NCI-H2107 (cell line): ENCODE results near the gene MUC3A.

Experiments used
- DNase-seq: peaks from one replicate; lab custom pipeline; 2025; lab: John Stamatoyannopoulos, UW

MUC3A gene

GRCh38 chr7:100944138-100944537 lies 5.2 kb upstream of the MUC3A start:
- no peak for DNase-seq

- no peak for DNase-seq
Measured at GRCh38 chr7:100946111-100946510, 3.2 kb upstream of the MUC3A start.

- no peak for DNase-seq
Measured at GRCh38 chr7:100946766-100947365, 2.5 kb upstream of the MUC3A start.

- DNase-seq = no peak
Measured at GRCh38 chr7:100947792-100948191, 1.5 kb upstream of the MUC3A start.

DNA sequence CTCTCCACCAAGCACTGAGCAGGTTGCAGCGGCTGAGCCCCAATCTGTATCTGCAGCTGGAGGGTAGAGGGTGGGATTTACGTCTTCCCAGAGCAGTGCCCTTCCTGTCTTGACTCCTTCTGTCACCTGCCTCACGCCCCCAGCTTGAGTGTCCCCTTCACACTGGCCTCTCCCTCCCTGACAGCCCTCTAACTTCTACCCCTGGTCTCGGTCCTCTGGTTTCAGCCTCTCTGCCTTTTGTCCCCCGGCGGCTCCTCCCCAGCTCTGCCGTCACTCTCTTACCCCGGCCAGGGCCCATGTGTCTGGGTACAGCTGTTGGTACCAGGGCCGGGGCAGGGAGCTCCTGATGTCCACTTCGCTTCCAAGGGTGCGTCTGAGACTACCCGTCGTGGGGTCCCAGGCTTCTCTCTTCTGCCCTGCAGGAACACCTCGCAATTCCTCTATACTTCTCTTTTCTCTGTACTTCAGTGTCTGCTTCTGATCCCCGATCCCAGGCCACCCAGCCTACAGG lies 654 bp downstream of the MUC3A start:
- no peak for DNase-seq

DNA sequence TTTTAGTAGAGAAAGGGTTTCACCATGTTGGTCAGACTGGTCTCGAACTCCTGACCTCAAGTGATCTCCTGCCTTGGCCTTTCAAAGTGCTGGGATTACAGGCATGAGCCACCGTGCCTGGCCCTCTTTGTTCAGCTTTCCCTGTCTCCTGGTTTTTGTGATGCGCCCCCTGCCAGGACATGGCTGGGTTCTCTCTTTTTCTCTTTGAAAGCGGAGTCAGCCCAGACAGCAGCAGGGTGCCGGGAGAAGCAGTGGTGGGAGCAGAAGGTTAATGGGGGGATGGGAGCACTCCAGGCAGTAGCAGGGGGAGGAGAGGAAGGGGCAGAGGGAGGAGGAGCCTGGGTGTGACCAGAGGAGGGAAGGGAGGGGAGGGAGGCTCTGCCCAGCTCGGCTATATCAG lies 1.8 kb downstream of the MUC3A start:
- no peak for DNase-seq

DNA sequence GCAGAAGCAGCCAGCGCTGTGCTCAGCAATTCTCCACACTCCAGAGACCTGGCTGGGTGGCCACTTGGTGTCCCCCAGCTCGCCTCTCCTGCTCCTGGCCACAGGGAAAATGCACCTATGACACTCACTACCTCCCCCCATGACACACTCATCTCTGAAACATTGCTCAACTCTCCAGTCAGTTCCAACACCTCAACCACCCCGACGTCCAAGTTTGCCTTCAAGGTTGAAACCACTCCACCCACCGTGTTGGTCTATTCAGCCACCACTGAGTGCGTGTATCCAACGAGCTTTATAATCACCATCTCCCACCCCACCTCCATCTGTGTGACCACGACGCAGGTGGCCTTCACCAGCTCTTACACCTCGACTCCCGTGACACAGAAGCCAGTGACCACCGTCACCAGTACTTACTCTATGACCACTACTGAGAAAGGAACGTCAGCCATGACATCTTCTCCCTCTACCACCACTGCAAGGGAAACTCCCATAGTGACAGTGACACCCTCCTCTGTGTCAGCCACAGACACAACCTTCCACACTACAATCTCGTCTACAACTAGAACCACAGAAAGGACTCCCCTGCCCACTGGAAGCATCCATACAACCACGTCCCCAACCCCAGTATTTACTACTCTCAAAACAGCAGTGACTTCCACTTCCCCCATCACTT lies 2.7 kb downstream of the MUC3A start:
- DNase-seq = no peak

GRCh38 chr7:100952641-100953040 lies 3.3 kb downstream of the MUC3A start:
- DNase-seq = no peak

DNA sequence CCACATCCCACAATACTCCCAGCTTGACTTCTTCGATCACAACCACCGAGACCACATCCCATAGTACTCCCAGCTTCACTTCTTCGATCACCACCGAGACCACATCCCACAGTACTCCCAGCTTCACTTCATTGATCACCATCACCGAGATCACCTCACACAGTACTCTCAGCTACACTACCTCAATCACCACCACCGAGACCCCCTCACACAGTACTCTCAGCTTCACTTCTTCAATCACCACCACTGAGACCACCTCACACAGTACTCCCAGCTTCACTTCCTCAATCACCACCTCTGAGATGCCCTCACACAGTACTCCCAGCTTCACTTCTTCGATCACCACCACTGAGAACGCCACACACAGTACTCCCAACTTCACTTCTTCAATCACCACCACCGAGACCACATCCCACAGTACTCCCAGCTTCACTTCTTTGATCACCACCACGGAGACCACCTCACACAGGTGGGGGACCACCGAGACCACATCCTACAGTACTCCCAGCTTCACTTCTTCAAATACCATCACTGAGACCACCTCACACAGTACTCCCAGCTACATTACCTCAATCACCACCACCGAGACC lies 8.6 kb downstream of the MUC3A start:
- no peak for DNase-seq

GRCh38 chr7:100959894-100960293 lies 10.6 kb downstream of the MUC3A start:
- DNase-seq = no peak

- no peak for DNase-seq
Measured at GRCh38 chr7:100962537-100962936, 13.2 kb downstream of the MUC3A start.

DNA sequence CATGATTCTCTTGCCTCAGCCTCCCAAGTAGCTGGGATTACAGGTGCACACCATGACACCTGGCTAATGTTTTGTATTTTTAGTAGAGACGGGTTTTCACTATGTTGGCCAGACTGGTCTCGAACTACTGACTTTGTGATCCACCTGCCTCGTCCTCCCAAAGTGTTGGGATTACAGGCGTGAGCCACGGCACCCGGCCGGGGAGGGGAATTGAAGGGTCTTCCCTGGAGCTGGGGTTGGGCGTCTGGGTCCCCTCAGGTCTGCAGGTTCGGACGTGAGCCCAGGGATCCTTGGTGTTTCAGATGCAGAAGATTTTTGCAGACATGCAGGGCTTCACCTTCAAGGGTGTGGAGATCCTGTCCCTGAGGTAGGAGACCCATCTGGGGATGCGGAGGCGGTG lies 14.1 kb downstream of the MUC3A start:
- no peak for DNase-seq

- no peak for DNase-seq
Measured at GRCh38 chr7:100963874-100964273, 14.5 kb downstream of the MUC3A start.

- no peak for DNase-seq
Measured at GRCh38 chr7:100964630-100965029, 15.3 kb downstream of the MUC3A start.

DNA sequence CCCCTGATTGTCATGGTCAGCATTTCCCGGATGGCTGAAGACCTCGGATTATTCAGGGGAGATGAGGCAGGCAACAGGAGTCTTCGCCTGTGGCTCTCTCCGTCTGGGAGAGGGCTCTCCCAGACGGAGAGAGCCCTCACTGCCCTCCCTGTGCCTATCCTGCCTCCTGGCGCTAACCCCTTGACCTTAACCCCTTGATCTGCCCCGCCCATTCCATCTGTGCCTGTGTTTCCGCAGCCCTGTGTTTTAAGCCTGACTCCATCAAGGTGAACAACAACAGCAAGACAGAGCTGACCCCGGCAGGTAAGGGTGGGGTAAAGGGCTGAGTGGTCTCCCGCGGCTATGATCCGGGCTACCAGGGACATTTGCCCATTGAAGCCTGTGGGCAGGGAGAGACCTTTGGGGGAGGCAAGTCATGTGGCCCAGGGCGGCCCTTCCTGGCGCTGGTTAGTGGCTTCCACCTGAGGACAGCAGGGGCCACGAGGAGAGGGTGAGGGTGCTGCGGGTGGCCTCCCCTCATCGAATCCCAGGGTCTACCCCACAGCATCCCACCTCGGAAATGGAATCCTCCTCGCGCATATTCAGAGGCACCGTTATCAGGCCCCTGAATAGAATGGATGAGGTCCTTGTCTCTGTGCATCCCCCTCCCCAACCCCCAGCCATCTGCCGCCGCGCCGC lies 15.8 kb downstream of the MUC3A start:
- no peak for DNase-seq

DNA sequence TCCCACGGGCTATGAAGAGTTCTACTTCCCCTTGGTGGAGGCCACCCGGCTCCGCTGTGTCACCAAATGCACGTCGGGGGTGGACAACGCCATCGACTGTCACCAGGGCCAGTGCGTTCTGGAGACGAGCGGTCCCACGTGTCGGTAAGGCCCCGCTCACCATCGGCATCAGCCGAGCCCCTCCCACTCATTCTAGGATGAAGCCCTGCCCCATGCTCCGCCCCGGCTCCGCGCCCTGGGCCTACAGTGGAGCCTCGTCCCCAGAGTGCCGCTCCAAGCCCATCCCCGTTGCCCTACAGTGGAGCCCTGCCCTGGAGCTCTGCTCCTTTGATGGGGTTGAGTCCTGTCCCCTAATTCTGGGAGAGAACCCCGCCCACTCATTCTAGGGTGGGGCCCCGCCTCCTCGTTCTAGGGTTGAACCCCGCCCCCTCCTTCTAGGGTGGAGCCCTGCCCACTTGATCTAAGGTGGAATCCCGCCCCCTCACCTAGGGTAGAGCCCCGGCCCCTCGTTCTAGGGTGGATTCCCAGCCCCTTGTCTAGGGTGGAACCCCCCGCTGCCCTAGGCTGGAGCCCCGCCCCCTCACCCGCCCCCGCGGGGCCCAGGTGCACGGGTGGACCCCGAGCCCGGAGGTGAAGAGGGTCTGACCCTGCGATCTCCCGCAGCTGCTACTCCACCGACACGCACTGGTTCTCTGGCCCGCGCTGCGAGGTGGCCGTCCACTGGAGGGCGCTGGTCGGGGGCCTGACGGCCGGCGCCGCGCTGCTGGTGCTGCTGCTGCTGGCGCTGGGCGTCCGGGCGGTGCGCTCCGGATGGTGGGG lies 16.6 kb downstream of the MUC3A start:
- DNase-seq = no peak

- DNase-seq = no peak
Measured at GRCh38 chr7:100966542-100967291, 17.4 kb downstream of the MUC3A start.

GRCh38 chr7:100967292-100967863 lies 18.0 kb downstream of the MUC3A start:
- DNase-seq = no peak

DNA sequence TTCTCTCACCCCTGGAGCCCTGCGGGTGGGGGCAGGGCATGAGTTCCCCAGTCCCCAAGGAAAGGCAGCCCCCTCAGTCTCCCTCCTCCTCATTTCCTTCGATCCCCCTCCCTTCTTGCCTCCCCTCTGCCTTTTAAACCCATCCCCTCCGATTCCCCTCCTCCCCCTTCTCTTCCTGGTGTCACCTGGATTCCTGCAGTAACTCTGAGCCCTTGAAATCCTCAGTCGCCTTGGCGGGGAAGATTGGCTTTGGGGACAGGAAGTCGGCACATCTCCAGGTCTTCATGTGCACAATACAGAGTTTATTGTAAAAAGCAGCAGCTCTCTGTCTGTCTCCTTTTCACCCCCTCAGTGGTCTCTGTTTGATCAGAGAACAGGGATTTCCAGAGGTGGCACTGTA lies 18.7 kb downstream of the MUC3A start:
- DNase-seq = no peak

DNA sequence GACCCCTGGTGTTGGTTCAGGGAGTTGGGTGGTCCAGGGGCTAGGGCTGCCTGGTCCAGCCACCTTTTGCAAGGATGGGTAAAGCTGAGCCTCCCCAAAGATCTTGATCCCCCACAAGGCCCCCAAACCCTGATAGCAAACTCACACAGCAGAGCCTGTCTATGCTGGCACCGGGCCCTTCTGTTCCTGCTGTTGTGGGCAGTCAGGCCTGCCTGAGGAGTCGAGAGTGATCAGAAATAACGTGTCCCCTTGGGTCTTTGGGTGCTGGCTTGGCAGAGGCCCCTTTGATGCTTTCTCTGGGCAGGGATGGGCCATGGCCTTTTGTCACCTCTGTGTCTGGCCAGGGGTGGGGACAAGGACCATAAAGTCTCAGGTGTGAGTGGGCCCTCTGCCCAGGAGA lies 19.3 kb downstream of the MUC3A start:
- DNase-seq = no peak

DNA sequence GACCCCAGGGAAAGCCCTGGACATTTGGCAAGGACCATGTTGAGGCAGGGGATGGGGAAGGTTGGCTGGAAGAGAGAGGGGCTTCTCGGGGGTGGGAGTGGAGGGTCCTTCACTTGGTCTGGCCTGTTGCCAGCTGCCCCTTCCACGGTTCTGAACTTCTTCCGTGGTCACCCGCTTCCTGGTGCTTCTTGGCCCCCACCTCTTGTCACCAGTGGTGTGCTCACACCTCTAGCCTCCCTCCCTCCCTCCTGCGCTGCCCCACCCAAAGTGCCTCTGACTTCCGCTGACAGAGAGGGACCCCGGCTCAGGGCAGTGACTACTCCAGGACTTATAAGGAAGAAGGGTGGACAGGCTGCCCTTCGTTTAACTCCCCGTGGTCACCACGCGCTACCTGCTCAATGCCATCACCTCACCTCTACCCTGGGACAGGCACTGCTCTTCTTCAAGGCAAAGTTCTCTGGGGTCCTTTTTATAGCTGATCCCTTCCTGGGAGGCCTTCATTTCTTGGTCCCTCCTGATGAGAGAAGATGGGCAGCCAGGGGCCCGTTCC lies 19.8 kb downstream of the MUC3A start, which contains the start of gene MUC12:
Gene MUC12, plus strand, starts transcription at position 500 of the 550 bp plus-strand sequence. CDS start 58 bp downstream, outside the sequence.
- DNase-seq = no peak
